GM18502 (cell line): ENCODE results near the gene SYNPO.

Experiments
- ATAC-seq: cut with Tn5 transposase; IDR thresholded peaks from one replicate; pipeline ENCODE4 v1.9.1; 2021; ENCODE audit warnings: mild to moderate bottlenecking; ENCODE audit not compliant: unreplicated experiment, poor library complexity

SYNPO gene

GRCh38 chr5:150623152-150623877 lies 17.1 kb upstream of the SYNPO start:
- no peak for ATAC-seq

- ATAC-seq, result no peak
Observed at GRCh38 chr5:150623878-150624216, 16.6 kb upstream of the SYNPO start.

GRCh38 chr5:150624334-150625163 lies 15.9 kb upstream of the SYNPO start:
- ATAC-seq, result peak; percentile 37

- no peak for ATAC-seq
Observed at GRCh38 chr5:150625164-150625535, 15.3 kb upstream of the SYNPO start.

GRCh38 chr5:150625831-150626746 lies 14.4 kb upstream of the SYNPO start:
- ATAC-seq, result peak; percentile 62

- no peak for ATAC-seq
Observed at GRCh38 chr5:150626853-150627276, 13.6 kb upstream of the SYNPO start.

GRCh38 chr5:150627731-150628545 lies 12.5 kb upstream of the SYNPO start:
- no peak for ATAC-seq

- ATAC-seq, result no peak
Observed at GRCh38 chr5:150628936-150629485, 11.4 kb upstream of the SYNPO start.

- no peak for ATAC-seq
Observed at GRCh38 chr5:150630016-150630415, 10.4 kb upstream of the SYNPO start.

GRCh38 chr5:150630461-150631325 lies 9.8 kb upstream of the SYNPO start:
- ATAC-seq, result no peak

GRCh38 chr5:150631326-150631701 lies 9.1 kb upstream of the SYNPO start:
- ATAC-seq, result no peak

- ATAC-seq, result no peak
Observed at GRCh38 chr5:150632305-150633160, 7.9 kb upstream of the SYNPO start.

GRCh38 chr5:150633429-150633828 lies 7.0 kb upstream of the SYNPO start:
- ATAC-seq, result no peak

GRCh38 chr5:150636391-150637244 lies 3.8 kb upstream of the SYNPO start:
- no peak for ATAC-seq

- no peak for ATAC-seq
Observed at GRCh38 chr5:150637245-150638052, 3.0 kb upstream of the SYNPO start.

GRCh38 chr5:150638053-150638444 lies 2.4 kb upstream of the SYNPO start:
- ATAC-seq, result no peak
